ENCODE results near the gene IER5L. TPM values are rescaled to one million over a fixed set of nuclear protein-coding genes. Genes with fewer than 3 reads are reported as not detected.
A peak's percentile ranks its signal among the peaks of the same experiment; 100 is the strongest.

IER5L gene
- total and polyA plus RNA-seq, 2 of the 8 experiments (the other 6 are each of a cell fraction or from before 2014, with no cell fraction given), result 0.65 to 1.0 TPM

DNA sequence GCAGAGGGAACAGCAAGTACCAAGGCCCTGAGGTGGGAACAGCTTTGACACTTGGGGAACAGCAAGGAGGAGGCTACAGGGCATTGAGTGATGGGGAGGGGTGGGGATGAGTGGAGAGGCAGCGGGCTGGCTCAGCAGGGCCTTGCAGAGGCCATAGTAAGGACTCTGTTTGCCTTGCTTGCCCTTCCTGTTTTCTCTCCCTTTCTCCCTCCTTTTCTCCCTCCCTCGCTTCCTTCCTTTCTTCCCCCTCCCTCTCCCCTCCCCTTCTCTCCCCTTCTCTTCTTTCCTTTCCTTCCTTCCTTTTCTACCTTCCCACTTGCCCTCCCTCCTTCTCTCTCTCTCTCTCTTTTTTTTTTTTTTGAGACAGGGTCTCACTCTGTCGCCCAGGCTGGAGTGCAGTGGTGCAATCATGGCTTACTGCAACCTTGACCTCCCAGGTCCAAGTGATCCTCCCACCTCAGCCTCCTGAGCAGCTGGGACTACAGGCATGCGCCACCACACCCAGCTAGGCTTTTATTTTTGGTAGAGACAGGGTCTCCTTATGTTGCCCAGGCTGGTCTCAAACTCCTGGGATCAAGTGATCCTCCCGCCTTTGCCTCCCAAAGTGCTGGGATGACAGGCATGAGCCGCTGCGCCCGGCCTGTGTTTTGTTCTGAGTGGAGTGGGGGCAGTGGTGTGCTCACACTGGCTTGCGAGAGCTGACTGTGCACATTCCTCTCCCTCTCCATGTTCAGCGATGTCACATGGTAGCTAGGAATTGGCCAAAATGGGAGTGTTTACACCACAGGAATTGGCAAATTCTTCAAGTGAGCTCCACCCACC, 17.1 kb downstream of the IER5L start:
- H4K8ac ChIP-seq (ENCODE audit: extremely low read depth, insufficient read depth, low read length), result no peak overlapping the region
- peaks cover 0 to 2% of the 10 kb centered on the region in 2 experiments for H4K20me1 ChIP-seq (replicated peaks in 1 of 2; ENCODE audit: control insufficient read depth in 1 of 2, insufficient read depth in 2 of 2, low read length in 2 of 2)
- FAIRE-seq, result no peak
- no peaks in the 10 kb centered on the region; a peak in 1 of 7 replicates for H3K27me3 ChIP-seq (replicated peaks in 1 of 4; ENCODE audit: control insufficient read depth in 3 of 4, extremely low read depth in 1 of 4, insufficient read depth in 3 of 4, low read length in 3 of 4)
- H2BK5ac ChIP-seq (ENCODE audit: low read depth, low read length), result no peak overlapping the region
- no peak overlapping the region for H3K18ac ChIP-seq (ENCODE audit: extremely low read depth, low read length)
- H2BK20ac ChIP-seq (ENCODE audit: low read length), result no peak overlapping the region
- H3K14ac ChIP-seq (ENCODE audit: insufficient read length), result no peak overlapping the region
- no peak overlapping the region for H2BK12ac ChIP-seq (ENCODE audit: low read depth, low read length)
- no peak overlapping the region for H3K27ac ChIP-seq (ENCODE audit: low read depth, low read length)
- no peaks in the 10 kb centered on the region for H3K23me2 ChIP-seq (ENCODE audit: low read depth, low read length)
- H3K79me1 ChIP-seq (ENCODE audit: low read depth, low read length), result no peaks in the 10 kb centered on the region
- H3K23ac ChIP-seq (ENCODE audit: insufficient read length), result no peak overlapping the region
- H3K4me3 ChIP-seq (ENCODE audit: extremely low read depth in 1 of 4, insufficient read depth in 2 of 4, low read depth in 3 of 4, low read length in 4 of 4), result no peak overlapping the region
- no peak overlapping the region for H3K9ac ChIP-seq (replicated peaks in 1 of 4; ENCODE audit: extremely low read depth in 1 of 4, low read depth in 3 of 4, low read length in 3 of 4)
- no peak overlapping the region for H4K5ac ChIP-seq (ENCODE audit: insufficient read length, low read depth, low read length)
- H3K9me3 ChIP-seq (ENCODE audit: insufficient read depth in 2 of 2, low read depth in 1 of 2, low read length in 1 of 2), result no peaks in the 10 kb centered on the region
- ChIA-PET POLR2A (ENCODE audit: partially characterized antibody) (interaction anchor here (1.0 to 4.8 kb wide), 7 partner anchors 8 to 18 kb away, joined by 3 to 21 read pairs (median 5); partner anchors contain the start of gene IER5L), CTCF (ENCODE audit: partially characterized antibody) (interaction anchor here (27.8 to 36.8 kb wide), 2 partner anchors 11 to 14 kb away, joined by 831 read pairs; partner anchors contain the start of gene IER5L)
- no peak overlapping the region for H3K4ac ChIP-seq (replicated peaks; ENCODE audit: insufficient read length, low read depth, low read length)
- no peak for DNase-seq (ENCODE audit: low read depth in 1 of 2, low spot score in 2 of 2)
- no peak overlapping the region for H3K56ac ChIP-seq (replicated peaks; ENCODE audit: insufficient read length, low read depth, low read length)
- peaks cover 0 to 3% (median 1%) of the 10 kb centered on the region in 4 experiments; a peak in 1 of 7 replicates for H3K4me1 ChIP-seq (replicated peaks in 1 of 4; ENCODE audit: control insufficient read depth in 3 of 4, insufficient read depth in 4 of 4, low read length in 3 of 4)
- no peak overlapping the region for H3K4me2 ChIP-seq (ENCODE audit: insufficient read depth in 1 of 2, low read depth in 2 of 2, low read length in 2 of 2)
- no peak overlapping the region for H2AK5ac ChIP-seq (ENCODE audit: low read depth, low read length)
- H2AFZ ChIP-seq (ENCODE audit: low read length), result no peak overlapping the region
- 81% methylated on average over 9 of the region's 10 CpGs; no CpG with 5 or more reads in 1 of the 2 experiments for WGBS, 2 experiments (ENCODE audit: extremely low coverage in 1 of 2, insufficient coverage in 1 of 2, insufficient read length in 1 of 2, insufficient replicate concordance in 2 of 2, low coverage in 1 of 2, low lambda C conversion rate in 2 of 2, missing lambda C conversion rate in 1 of 2)
- H2BK120ac ChIP-seq (replicated peaks; ENCODE audit: low read depth, low read length), result no peak overlapping the region
- no peak overlapping the region for H2BK15ac ChIP-seq (ENCODE audit: low read length)
- H3K79me2 ChIP-seq (ENCODE audit: control insufficient read depth in 1 of 2, insufficient read depth in 2 of 2, low read length in 2 of 2), result no peaks in the 10 kb centered on the region
- no peak overlapping the region for H4K91ac ChIP-seq (replicated peaks; ENCODE audit: insufficient read length, low read length)
- no peaks in the 10 kb centered on the region for H3K36me3 ChIP-seq (ENCODE audit: control insufficient read depth in 2 of 4, insufficient read depth in 4 of 4, low read length in 3 of 4)
- TF ChIP-seq TBP (IDR thresholded peaks at IDR 0.05; ENCODE audit: low read depth, low read length) (no peak), TEAD4 (IDR thresholded peaks at IDR 0.05; ENCODE audit: low read depth, low read length) (0 out of 2 replicates have a peak, but pooled peaks have one; percentile 8), CREB1 (IDR thresholded peaks at IDR 0.05) (no peak), ATF3 (IDR thresholded peaks at IDR 0.05; ENCODE audit: insufficient read depth, low read depth, low read length) (no peak), RXRA (IDR thresholded peaks at IDR 0.05; ENCODE audit: insufficient read depth, low read depth, low read length) (no peak), EGR1 (IDR thresholded peaks at IDR 0.05; ENCODE audit: borderline replicate concordance, low read depth, low read length) (no peak), KDM4A (IDR thresholded peaks at IDR 0.05; ENCODE audit: low read depth, low read length, severe bottlenecking) (no peak), RFX5 (IDR thresholded peaks at IDR 0.05; ENCODE audit: borderline replicate concordance, low read depth, low read length) (no peak), MAFK (IDR thresholded peaks at IDR 0.05; ENCODE audit: low read depth, low read length) (0 out of 2 replicates have a peak, but pooled peaks have one; percentile 22), BACH1 (IDR thresholded peaks at IDR 0.05; ENCODE audit: low read length) (peak; percentile 57; the same call in 1 of the 2 replicates)
- TF ChIP-seq, protein P1, sequence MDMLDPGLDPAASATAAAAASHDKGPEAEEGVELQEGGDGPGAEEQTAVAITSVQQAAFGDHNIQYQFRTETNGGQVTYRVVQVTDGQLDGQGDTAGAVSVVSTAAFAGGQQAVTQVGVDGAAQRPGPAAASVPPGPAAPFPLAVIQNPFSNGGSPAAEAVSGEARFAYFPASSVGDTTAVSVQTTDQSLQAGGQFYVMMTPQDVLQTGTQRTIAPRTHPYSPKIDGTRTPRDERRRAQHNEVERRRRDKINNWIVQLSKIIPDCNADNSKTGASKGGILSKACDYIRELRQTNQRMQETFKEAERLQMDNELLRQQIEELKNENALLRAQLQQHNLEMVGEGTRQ (IDR thresholded peaks at IDR 0.05; ENCODE audit: low read length), result no peak
